IPS-15b (cell line): ENCODE results near the gene SORT1.

Experiments used
- H3K27me3 ChIP-seq: one replicate; pipeline ENCODE4 v1.6.1; 2013; ENCODE audit warnings: low read length; ENCODE audit not compliant: control insufficient read depth, insufficient read depth
- H3K36me3 ChIP-seq: one replicate; pipeline ENCODE4 v1.6.1; 2013; ENCODE audit warnings: low read length; ENCODE audit not compliant: control insufficient read depth, insufficient read depth
- H3K4me1 ChIP-seq: one replicate; pipeline ENCODE4 v1.6.1; 2013; ENCODE audit warnings: mild to moderate bottlenecking, low read length; ENCODE audit not compliant: control insufficient read depth, insufficient read depth
- H3K4me3 ChIP-seq: one replicate; pipeline ENCODE4 v1.5.1; 2013; ENCODE audit warnings: low read depth, low read length
- H3K9ac ChIP-seq: one replicate; pipeline ENCODE4 v1.6.1; 2013; ENCODE audit warnings: low read depth, mild to moderate bottlenecking, low read length
- H3K9me3 ChIP-seq: one replicate; pipeline ENCODE4 v1.6.1; 2013; ENCODE audit warnings: mild to moderate bottlenecking, low read length; ENCODE audit not compliant: control insufficient read depth, insufficient read depth

The SORT1 gene

DNA sequence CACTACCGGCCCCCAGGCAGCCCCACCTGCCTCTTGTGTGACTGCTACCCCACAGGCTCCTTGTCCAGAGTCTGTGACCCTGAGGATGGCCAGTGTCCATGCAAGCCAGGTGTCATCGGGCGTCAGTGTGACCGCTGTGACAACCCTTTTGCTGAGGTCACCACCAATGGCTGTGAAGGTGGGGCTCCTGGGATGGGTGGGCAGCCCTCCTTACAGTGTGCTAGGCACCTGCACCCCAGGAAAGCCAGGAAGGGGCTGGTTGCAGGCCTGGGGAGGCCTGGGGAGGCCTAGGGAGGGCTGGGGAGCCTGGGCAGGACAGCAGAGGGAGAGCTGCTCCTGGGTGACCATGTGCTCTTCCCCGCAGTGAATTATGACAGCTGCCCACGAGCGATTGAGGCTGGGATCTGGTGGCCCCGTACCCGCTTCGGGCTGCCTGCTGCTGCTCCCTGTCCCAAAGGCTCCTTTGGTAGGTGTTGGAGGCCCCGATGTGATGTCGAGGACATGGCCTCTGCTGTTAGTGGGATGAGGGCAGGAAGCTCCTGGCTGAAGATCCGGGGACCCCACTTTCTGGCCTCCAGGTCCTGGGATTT is 131.9 kb downstream of the SORT1 start:
- H3K4me3 ChIP-seq = no peak overlapping the region
- peaks cover 69% of the 10 kb centered on the region for H3K36me3 ChIP-seq
- H3K4me1 ChIP-seq = no peaks in the 10 kb centered on the region
- no peak overlapping the region for H3K9ac ChIP-seq
- no peaks in the 10 kb centered on the region for H3K9me3 ChIP-seq
- H3K27me3 ChIP-seq = no peaks in the 10 kb centered on the region

DNA sequence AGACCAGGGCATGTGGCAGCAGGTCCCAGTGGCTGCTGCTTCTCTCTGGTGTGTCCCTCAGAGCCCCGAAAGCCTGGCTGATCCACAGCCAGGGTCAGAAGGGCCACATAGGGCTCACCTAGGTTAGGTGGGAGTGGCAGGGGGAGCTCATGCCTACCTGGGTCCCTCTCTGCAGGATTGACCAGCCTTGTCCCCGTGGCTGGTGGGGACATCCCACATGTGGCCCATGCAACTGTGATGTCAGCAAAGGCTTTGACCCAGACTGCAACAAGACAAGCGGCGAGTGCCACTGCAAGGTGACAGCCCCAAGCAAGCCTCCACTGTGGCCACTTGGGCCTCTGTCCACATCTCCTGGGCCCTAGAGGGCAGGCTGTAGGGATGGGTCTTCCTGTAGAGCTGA is 132.7 kb downstream of the SORT1 start:
- Histone ChIP-seq H3K27me3 (no peaks in the 10 kb centered on the region), H3K4me1 (peaks cover 4% of the 10 kb centered on the region), H3K9ac (no peak overlapping the region), H3K36me3 (peaks cover 62% of the 10 kb centered on the region), H3K4me3 (no peak overlapping the region), H3K9me3 (no peaks in the 10 kb centered on the region)

DNA sequence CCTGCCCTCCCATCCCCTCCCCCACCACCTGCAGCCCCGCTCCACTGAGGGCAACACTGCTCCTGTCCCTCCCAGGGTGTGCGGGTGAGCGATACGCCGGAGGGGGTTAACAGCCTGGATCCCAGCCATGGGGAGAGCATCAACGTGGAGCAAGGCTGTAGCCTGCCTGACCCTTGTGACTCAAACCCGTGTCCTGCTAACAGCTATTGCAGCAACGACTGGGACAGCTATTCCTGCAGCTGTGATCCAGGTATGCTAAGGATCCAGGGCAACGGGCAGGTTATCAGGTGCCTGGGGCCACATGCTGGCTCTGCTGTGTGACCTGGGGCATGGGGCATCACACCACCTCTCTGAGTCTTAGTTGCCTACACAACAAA is 133.4 kb downstream of the SORT1 start:
- H3K36me3 ChIP-seq = peaks cover 56% of the 10 kb centered on the region
- H3K9me3 ChIP-seq = no peaks in the 10 kb centered on the region
- H3K4me3 ChIP-seq = no peak overlapping the region
- peaks cover 6% of the 10 kb centered on the region for H3K4me1 ChIP-seq
- no peaks in the 10 kb centered on the region for H3K27me3 ChIP-seq
- no peak overlapping the region for H3K9ac ChIP-seq

DNA sequence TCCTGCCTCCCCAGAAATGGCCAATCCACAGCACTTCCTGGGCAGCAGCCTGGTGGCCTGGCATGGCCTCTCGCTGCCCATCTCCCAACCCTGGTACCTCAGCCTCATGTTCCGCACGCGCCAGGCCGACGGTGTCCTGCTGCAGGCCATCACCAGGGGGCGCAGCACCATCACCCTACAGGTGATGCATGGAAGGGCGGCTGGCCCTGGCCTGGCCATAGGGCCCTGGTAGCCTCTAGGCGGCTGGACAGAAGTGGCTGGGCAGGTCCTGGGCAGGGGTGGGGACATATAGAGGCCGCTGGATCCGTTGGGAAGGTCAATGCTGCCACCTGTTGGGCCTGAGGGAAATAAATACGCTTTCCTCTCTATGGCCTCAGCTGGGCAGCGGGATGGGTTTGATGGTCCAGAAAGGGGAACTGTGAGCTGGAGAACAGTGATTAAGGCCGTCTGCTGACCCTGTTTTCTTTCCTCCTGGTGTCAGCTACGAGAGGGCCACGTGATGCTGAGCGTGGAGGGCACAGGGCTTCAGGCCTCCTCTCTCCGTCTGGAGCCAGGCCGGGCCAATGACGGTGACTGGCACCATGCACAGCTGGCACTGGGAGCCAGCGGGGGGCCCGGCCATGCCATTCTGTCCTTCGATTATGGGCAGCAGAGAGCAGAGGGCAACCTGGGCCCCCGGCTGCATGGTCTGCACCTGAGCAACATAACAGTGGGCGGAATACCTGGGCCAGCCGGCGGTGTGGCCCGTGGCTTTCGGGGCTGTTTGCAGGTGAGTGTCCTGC is 133.9 kb downstream of the SORT1 start:
- H3K36me3 ChIP-seq = peaks cover 51% of the 10 kb centered on the region
- H3K27me3 ChIP-seq = no peaks in the 10 kb centered on the region
- peaks cover 10% of the 10 kb centered on the region for H3K4me1 ChIP-seq
- H3K9ac ChIP-seq = no peak overlapping the region
- no peak overlapping the region for H3K4me3 ChIP-seq
- no peaks in the 10 kb centered on the region for H3K9me3 ChIP-seq

DNA sequence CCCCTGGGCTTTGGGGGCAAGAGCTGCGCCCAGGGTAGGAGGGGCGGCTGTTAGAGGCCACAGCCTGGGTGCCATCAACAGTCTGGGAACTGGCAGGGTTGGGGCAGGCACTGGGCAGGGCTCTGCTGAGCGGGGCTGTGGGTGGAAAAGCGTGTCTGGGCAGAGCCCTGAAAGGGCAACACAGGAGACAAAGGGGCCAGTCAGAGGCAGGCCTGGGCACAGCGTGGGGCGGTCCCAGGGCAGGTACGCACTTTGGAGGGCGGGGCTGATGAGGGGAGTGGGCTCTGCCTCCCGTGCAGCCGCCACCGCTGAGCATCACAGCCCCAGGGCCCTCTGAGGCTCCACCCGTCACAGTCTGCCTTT is 134.5 kb downstream of the SORT1 start:
- Histone ChIP-seq H3K4me1 (peaks cover 10% of the 10 kb centered on the region), H3K9ac (no peak overlapping the region), H3K9me3 (no peaks in the 10 kb centered on the region), H3K36me3 (peaks cover 51% of the 10 kb centered on the region), H3K27me3 (no peaks in the 10 kb centered on the region), H3K4me3 (no peak overlapping the region)

DNA sequence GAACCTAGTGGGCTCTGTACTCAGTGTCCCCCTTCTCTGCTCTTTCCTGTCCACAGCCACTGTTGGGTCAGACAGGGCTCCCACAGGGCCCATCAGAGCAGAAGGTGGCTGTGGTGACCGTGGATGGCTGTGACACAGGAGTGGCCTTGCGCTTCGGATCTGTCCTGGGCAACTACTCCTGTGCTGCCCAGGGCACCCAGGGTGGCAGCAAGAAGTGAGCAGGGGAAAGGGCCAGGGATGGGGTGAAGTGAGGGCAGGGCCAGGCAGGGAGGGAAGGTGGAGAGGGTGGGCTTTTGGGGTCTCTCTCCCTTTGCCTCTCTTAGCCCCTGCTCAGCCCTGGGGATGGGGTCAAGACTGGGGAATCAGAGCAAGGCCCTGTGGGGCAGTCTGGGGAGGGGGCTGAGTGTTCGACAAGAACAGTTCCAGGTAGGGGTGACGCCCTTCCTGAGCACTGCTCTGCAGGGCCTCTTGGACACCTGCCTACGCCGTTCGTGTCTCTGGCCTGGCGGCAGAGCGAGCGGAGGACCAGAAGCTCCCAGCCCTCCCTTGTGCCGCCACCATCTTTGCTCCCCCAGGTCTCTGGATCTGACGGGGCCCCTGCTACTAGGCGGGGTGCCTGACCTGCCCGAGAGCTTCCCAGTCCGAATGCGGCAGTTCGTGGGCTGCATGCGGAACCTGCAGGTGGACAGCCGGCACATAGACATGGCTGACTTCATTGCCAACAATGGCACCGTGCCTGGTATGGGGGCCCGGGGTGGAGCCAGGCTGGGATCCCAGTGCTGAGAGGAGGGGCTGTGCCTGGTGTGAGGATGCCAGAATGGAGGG is 135.3 kb downstream of the SORT1 start:
- no peak overlapping the region for H3K4me3 ChIP-seq
- peaks cover 10% of the 10 kb centered on the region for H3K4me1 ChIP-seq
- H3K27me3 ChIP-seq = no peaks in the 10 kb centered on the region
- H3K36me3 ChIP-seq = peaks cover 46% of the 10 kb centered on the region
- no peaks in the 10 kb centered on the region for H3K9me3 ChIP-seq
- no peak overlapping the region for H3K9ac ChIP-seq

DNA sequence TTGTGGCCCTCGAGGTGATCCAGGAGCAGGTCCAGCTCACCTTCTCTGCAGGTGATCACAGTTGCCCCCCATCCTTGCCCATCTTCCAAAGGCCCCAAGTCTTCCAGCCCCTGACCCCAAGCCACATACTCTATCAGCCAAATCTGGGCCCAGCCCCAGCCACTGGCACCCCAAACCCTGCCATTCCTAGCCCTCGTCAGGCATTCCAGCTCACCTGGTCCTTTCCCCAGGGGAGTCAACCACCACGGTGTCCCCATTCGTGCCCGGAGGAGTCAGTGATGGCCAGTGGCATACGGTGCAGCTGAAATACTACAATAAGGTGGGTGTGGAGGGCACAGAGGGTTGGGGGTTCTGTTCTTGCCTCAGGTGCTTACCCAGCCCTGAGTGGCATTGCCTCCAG is 136.1 kb downstream of the SORT1 start:
- no peak overlapping the region for H3K4me3 ChIP-seq
- H3K9ac ChIP-seq = no peak overlapping the region
- no peaks in the 10 kb centered on the region for H3K27me3 ChIP-seq
- peaks cover 10% of the 10 kb centered on the region for H3K4me1 ChIP-seq
- H3K9me3 ChIP-seq = no peaks in the 10 kb centered on the region
- H3K36me3 ChIP-seq = peaks cover 41% of the 10 kb centered on the region

DNA sequence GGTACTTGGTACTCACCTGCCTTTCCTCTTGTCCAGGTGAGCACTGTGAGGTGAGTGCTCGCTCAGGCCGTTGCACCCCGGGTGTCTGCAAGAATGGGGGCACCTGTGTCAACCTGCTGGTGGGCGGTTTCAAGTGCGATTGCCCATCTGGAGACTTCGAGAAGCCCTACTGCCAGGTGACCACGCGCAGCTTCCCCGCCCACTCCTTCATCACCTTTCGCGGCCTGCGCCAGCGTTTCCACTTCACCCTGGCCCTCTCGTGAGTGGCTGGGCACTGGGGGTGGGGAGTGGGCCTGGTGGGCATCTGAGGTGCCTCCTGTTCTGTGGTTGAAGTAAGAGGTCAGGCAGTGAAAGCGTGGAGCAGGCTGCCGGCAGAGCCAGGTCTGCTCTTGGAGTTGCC is 136.7 kb downstream of the SORT1 start:
- Histone ChIP-seq H3K27me3 (no peaks in the 10 kb centered on the region), H3K9ac (no peak overlapping the region), H3K4me1 (peaks cover 10% of the 10 kb centered on the region), H3K9me3 (no peaks in the 10 kb centered on the region), H3K36me3 (peaks cover 41% of the 10 kb centered on the region), H3K4me3 (no peak overlapping the region)

DNA sequence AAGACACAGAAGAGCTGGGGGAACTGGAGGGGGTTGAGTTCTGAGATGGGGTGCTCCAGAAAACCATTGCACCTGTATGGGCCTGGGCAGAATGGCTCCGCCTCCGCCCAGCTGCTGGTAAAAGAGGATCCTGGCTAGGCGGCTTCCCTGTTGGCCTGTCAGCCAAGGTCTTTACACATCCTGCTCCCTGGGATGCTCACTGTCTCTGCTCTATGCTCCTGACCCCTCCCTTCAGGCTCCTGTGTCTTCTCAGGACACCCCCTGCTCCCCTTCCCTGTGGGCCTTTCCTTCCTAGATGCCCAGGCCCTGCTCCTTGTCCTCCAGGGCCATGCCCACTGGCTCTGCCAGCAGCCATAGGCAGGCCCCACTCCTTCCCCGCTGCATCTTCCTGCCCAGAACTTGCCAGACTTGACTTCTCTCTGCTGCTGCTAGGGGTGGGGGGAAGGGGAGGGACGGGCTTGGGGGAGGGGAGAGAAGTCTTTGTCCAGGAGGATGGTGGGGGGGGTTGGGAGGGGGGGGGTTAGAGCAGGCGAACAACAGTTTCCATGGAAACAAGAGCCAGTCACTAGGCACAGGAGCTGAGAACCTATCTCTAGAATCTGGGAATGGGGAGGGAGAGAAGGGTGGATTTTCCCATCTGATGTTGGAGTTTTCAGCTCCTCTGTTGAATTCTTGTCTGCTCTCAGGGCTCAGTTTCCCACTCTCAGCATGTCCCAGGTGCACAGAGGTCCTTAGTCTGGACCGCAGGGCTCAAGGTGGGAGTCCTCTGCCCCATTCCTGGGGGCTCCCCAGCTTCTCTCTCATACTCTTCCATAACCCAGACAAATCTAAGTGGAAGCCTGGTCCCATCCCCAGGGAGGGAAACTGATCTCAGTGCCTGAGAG is 137.8 kb downstream of the SORT1 start:
- Histone ChIP-seq H3K4me3 (no peak overlapping the region), H3K27me3 (no peaks in the 10 kb centered on the region), H3K9me3 (no peaks in the 10 kb centered on the region), H3K9ac (no peak overlapping the region), H3K36me3 (peaks cover 35% of the 10 kb centered on the region), H3K4me1 (peaks cover 12% of the 10 kb centered on the region)
